GM10266 (cell line): ENCODE measurements around the gene SPINK4.

Experiments used
- DNase-seq: peaks from one replicate; pipeline ENCODE4 v3.0.0; 2012; ENCODE audit errors: extremely low spot score
- CTCF ChIP-seq: IDR thresholded peaks from 2 replicates; pipeline ENCODE4 v1.5.1; 2012; ENCODE audit warnings: mild to moderate bottlenecking, low read depth; ENCODE audit not compliant: control insufficient read depth, insufficient read depth; ENCODE audit errors: missing control alignments

SPINK4 gene

GRCh38 chr9:33270146-33270545 is 30.2 kb downstream of the SPINK4 start:
- no peak for DNase-seq
- no peak for TF ChIP-seq CTCF

GRCh38 chr9:33272061-33272460 is 32.1 kb downstream of the SPINK4 start:
- TF ChIP-seq CTCF: no peak
- no peak for DNase-seq

- TF ChIP-seq CTCF: no peak
- no peak for DNase-seq
Measured at GRCh38 chr9:33273266-33273971, 33.5 kb downstream of the SPINK4 start.

GRCh38 chr9:33273972-33274328 is 34.0 kb downstream of the SPINK4 start:
- DNase-seq: no peak
- TF ChIP-seq CTCF: no peak

GRCh38 chr9:33277484-33277883 is 37.5 kb downstream of the SPINK4 start:
- no peak for DNase-seq
- TF ChIP-seq CTCF: no peak

GRCh38 chr9:33285502-33285901 is 45.5 kb downstream of the SPINK4 start:
- TF ChIP-seq CTCF: no peak
- DNase-seq: no peak

GRCh38 chr9:33287087-33287490 is 47.1 kb downstream of the SPINK4 start:
- DNase-seq: peak; percentile 55
- TF ChIP-seq CTCF: peak; percentile 79
